Measurements from ENCODE around the gene CAPN9. TPM values are rescaled to one million over a fixed set of nuclear protein-coding genes. Genes with fewer than 3 reads are reported as not detected.
"Not testable (repeated sequence)": the region's sequence is repeated elsewhere in the genome, so short reads cannot be mapped to it uniquely, and the experiment has no call there.

CAPN9 gene
- total RNA-seq, 1 donor from 2014 or later, result 0.19 TPM

DNA sequence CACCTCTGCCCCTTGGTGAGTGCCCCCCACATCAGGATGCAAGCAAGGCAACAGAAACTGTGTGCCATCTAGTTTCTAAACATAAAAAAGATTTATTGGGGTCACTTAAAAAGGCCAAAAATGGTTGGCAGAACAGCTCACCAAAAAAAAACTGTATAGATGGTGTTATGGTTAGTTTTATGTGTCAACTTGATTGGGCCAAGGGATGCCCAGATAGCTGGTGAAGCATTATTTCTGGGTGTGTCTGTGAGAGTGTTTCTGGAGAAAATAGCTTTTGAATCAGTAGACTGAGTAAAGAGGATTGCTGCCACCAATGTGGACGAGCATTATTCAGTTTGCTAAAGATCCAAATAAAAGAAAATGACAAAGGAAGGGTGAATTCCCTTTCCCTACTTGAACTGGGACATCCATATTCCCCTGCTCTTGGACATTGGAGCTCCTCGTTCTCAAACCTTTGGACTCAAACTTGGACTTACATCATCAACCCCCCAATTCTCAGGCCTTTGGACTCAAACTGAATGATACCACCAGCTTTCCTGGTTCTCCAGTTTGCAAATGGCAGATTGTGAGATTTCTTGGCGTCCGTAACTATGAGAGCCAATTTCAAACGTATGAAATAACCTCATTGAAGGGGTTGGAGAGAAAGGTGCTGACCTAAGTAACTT, 16.9 kb downstream of the CAPN9 start:
- Mint-ChIP-seq H3K27ac (no peak overlapping the region), H3K4me3 (no peak overlapping the region), H3K27me3 (ENCODE audit: insufficient read depth, low read depth) (peaks cover 4% of the 10 kb centered on the region), H3K4me1 (peaks cover 11% of the 10 kb centered on the region), H3K9me3 (peaks cover 6% of the 10 kb centered on the region), H3K36me3 (no peaks in the 10 kb centered on the region)
- no peaks in the 10 kb centered on the region for H3F3A ChIP-seq (ENCODE audit: low read depth)
- H3K27ac ChIP-seq, result no peak overlapping the region
- no peaks in the 10 kb centered on the region for H3K27me3 ChIP-seq
- no peak overlapping the region for H2AFZ ChIP-seq (replicated peaks)
- DNase-seq (ENCODE audit: low spot score), result no peak
- H3K4me3 ChIP-seq, result no peak overlapping the region
- no peaks in the 10 kb centered on the region for H3K4me1 ChIP-seq
- TF ChIP-seq EZH2phosphoT487 (IDR thresholded peaks at IDR 0.05), result no peak
- TF ChIP-seq, protein P1, sequence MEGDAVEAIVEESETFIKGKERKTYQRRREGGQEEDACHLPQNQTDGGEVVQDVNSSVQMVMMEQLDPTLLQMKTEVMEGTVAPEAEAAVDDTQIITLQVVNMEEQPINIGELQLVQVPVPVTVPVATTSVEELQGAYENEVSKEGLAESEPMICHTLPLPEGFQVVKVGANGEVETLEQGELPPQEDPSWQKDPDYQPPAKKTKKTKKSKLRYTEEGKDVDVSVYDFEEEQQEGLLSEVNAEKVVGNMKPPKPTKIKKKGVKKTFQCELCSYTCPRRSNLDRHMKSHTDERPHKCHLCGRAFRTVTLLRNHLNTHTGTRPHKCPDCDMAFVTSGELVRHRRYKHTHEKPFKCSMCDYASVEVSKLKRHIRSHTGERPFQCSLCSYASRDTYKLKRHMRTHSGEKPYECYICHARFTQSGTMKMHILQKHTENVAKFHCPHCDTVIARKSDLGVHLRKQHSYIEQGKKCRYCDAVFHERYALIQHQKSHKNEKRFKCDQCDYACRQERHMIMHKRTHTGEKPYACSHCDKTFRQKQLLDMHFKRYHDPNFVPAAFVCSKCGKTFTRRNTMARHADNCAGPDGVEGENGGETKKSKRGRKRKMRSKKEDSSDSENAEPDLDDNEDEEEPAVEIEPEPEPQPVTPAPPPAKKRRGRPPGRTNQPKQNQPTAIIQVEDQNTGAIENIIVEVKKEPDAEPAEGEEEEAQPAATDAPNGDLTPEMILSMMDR (IDR thresholded peaks at IDR 0.05), result no peak
- no peak for TF ChIP-seq EZH2 (IDR thresholded peaks at IDR 0.05)
- no peaks in the 10 kb centered on the region for H3K36me3 ChIP-seq
- no peak overlapping the region for H3K4me2 ChIP-seq
- no peaks in the 10 kb centered on the region for H3K9me3 ChIP-seq (ENCODE audit: low read depth)
- H3K9ac ChIP-seq, result no peak overlapping the region
- H3K79me2 ChIP-seq (ENCODE audit: low read depth), result no peaks in the 10 kb centered on the region
- H4K20me1 ChIP-seq (ENCODE audit: low read depth), result no peaks in the 10 kb centered on the region

DNA sequence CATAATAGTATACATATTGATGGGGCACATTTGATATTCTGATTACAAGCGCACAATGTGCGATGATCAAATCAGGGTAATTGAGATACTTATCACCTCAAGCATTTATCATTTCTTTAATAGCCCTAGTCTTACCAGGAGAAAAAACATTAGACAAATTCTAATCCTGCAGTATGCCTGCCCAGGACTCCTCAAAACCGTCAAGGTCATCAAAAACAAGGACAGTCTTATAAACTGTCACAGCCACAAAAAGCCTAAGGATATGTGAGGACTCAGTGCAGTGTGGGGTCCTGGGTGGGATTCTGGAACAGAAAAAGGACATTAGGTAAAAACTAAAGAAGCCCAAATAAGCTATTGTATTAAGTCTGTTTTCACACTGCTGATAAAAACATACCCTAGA, 19.1 kb downstream of the CAPN9 start:
- TF ChIP-seq EZH2 (IDR thresholded peaks at IDR 0.05) (no peak), EZH2phosphoT487 (IDR thresholded peaks at IDR 0.05) (no peak)
- TF ChIP-seq, protein P1 (IDR thresholded peaks at IDR 0.05), result no peak

DNA sequence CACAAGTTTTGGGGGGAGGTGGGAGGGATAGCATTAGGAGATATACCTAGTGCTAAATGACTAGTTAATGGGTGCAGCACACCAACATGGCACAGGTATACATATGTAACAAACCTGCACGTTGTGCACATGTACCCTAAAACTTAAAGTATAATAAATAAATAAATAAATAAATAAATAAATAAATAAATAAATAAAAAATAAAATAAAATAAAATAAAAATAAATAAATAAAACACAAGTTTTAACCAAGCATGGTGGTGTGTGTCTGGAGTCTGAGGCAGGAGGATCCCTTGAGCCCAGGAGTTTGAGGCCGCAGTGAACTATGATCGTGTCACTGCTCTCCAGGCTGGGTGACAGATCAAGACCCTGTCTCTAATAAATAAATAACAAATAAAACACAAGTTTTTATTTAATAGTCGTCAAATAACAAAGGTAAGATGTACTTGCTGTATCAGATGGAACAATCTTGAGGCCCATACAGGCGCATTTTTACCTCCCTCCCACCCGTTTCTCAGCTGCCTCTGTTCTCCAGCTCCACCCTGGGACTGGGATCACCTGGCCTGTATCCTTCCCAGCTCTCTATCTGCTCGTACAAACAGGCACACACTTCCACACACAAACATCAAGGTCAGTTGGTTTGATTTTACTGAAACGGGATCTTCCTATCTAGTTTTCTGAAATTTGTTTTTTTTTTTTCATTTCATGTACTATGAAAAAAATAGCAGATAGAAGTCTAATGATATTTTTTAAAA, 20.8 kb downstream of the CAPN9 start:
- not testable (repeated sequence) for H3K27ac Mint-ChIP-seq; H3K36me3 ChIP-seq; H3F3A ChIP-seq (ENCODE audit: low read depth); H3K27me3 ChIP-seq; H2AFZ ChIP-seq (replicated peaks); H4K20me1 ChIP-seq (ENCODE audit: low read depth); H3K4me2 ChIP-seq; H3K4me3 ChIP-seq; H3K4me3 Mint-ChIP-seq; H3K9ac ChIP-seq; H3K9me3 Mint-ChIP-seq; H3K27me3 Mint-ChIP-seq (ENCODE audit: insufficient read depth, low read depth); H3K36me3 Mint-ChIP-seq; H3K4me1 ChIP-seq; H3K9me3 ChIP-seq (ENCODE audit: low read depth); DNase-seq (ENCODE audit: low spot score); H3K27ac ChIP-seq; H3K4me1 Mint-ChIP-seq; H3K79me2 ChIP-seq (ENCODE audit: low read depth)

More for the DNA sequence above, 19.1 kb downstream of the CAPN9 start:
- Histone ChIP-seq H3F3A (ENCODE audit: low read depth) (no peaks in the 10 kb centered on the region), H3K36me3 (no peaks in the 10 kb centered on the region), H2AFZ (replicated peaks) (no peak overlapping the region), H3K9me3 (ENCODE audit: low read depth) (no peaks in the 10 kb centered on the region), H3K4me1 (no peaks in the 10 kb centered on the region), H3K27me3 (no peaks in the 10 kb centered on the region), H3K4me3 (no peak overlapping the region), H3K27ac (no peak overlapping the region), H4K20me1 (ENCODE audit: low read depth) (no peaks in the 10 kb centered on the region), H3K79me2 (ENCODE audit: low read depth) (no peaks in the 10 kb centered on the region), H3K9ac (no peak overlapping the region), H3K4me2 (no peak overlapping the region)
- Mint-ChIP-seq H3K27me3 (ENCODE audit: insufficient read depth, low read depth) (peaks cover 4% of the 10 kb centered on the region), H3K4me3 (no peak overlapping the region), H3K27ac (no peak overlapping the region), H3K9me3 (peaks cover 6% of the 10 kb centered on the region), H3K36me3 (no peaks in the 10 kb centered on the region), H3K4me1 (peaks cover 10% of the 10 kb centered on the region)
- no peak for DNase-seq (ENCODE audit: low spot score)

Data from neural progenitor cell (in vitro differentiated cells).